HG02763 (cell line): ENCODE data around the gene ZNF507.

Experiments
- ATAC-seq: cut with Tn5 transposase; IDR thresholded peaks from one replicate; pipeline ENCODE4 v1.9.1; 2021; ENCODE audit warnings: mild to moderate bottlenecking, moderate library complexity; ENCODE audit not compliant: unreplicated experiment

The ZNF507 gene

DNA sequence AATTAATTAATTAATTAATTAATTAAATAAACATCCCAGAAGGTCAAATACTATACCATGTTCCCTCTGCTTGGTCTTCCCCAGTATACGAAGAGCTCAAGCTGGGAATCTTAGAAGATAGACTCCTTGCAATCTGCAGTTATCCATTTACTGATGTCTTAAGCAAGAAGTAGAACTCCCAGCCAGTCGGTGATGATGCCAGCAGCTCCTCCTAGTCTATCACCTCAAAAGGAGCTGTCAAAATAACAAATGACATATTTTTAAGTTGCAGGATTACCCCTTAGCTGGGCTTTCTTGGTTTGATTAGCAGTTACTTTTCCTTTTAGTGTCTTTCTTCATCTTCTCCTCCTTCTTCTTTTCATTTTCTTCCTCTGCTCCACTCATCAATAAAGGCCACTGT lies 6.0 kb upstream of the ZNF507 start:
- no peak for ATAC-seq

DNA sequence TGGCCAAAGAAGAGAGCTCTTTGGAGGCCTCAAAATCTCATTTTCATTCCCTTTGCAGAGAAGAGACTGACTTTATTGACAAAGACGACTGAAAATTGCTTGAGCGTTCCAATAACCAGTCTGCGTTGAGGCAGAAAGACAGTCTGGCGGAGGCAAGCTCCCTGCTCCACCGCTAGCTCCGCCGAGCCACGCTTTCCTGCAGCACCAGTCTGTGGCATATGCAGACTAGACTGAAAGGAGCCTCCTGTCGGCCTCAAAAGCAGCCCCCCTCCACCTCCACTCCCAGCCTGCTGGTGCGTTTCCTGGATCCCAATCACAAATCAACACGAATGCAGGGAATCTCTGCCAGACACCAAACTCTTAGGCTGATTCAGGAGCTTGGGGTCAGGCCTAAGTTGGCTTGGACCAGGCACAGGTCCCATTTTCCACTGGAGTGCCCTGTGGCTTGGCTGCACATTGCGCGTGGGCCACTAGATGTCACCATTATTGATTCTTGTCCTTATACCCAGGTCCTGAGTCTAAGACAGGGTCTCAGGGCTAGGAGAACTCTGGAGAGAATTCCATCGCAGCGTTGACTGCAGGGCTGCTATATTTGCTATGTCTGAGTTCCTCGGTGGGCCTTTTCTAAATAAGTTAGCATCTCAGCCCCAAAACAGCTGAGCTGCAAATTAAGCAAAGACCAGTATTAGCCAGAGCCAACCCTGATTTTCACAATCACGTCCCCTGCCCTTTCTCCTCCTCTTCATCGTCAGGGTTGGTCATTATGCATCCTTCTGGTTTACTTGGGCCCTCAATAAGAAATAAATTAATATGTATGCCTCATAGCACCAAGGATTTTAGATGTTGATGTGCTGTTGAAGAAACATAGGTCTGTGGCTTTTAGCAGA lies 5.2 kb upstream of the ZNF507 start:
- no peak for ATAC-seq

DNA sequence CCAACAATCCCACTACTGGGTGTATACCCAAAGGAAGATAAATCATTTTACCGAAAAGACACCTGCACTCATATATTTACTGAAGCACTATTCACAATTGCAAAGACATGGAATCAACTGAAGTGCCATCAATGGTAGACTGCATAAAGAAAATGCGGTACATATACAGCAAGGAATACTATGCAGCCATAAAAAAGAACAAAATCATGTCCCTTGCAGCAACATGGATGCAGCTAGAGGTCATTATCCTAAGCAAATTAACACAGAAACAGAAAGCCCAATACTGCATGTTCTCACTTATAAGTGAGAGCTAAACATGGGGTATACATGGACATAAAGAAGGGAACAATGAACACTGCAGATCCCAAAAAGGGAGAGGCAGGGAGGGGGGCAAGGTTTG lies 2.7 kb upstream of the ZNF507 start:
- no peak for ATAC-seq

DNA sequence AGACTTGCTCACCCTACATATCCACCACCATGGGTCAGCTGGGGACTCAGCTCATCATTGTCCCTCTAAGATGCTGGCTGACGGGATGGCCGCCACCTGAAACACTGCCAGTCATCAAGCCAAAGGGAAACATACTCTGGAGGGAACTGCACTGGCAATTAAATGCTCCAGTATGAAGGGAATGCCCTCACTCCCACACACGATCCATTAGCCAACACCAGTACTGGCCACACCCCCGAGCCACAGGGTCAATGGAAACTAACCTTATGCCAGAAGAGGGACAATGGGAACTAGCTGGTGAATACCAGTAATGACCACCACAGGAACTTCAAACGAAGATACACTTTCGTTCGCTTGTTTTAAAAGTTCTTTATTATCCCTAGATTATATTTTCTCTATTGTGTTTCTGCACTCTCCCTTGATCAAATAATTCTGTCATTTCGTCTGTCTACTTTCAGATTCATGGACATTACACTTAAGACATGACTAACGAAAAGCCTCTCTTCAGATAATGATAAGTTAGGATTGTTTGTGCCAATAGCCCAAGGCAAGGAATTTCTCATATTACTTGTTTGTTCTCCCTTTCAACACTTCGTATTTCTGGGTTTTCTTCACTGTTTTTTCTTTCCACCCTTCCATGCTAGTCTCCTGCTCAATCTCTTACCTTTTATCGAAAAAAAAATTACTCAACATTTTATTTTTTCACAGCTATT lies 1.7 kb upstream of the ZNF507 start:
- no peak for ATAC-seq

DNA sequence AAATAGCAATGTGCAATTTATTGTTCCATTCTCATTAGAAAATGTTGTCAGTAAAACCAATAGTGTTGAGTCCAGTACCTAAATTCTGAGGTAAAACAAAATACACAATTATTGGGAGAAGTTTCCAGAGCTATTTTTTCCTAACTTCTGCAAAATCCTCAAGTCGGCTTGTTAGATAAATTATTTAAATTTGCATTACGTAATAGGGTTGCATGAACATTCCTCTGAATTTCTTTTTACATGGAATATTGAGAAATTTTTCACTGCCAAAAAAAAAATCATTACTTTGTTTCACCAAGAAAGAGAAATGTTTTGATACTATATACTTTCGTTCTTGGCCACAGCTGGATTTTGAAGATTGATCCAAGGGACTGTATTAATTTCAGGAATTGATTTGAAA lies 1.5 kb downstream of the ZNF507 start:
- no peak for ATAC-seq

DNA sequence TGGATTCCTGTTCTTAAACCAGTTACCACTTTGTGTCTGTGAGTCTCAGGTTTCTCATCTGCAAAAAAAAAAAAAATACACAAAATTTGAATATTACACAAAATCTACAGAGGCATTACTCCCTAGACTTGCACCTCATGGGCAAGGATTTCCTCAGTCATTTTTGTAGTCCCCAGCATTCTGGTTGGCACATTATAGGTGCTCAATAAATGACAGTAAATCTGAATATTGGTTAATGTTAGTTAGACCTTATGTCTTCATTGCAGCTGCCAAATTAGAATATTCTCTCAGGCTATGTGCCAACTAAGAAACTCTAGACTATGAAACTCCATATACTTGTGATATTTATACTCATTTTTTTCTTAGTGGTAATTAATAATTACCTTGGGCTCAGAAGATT lies 2.2 kb downstream of the ZNF507 start:
- ATAC-seq: no peak

DNA sequence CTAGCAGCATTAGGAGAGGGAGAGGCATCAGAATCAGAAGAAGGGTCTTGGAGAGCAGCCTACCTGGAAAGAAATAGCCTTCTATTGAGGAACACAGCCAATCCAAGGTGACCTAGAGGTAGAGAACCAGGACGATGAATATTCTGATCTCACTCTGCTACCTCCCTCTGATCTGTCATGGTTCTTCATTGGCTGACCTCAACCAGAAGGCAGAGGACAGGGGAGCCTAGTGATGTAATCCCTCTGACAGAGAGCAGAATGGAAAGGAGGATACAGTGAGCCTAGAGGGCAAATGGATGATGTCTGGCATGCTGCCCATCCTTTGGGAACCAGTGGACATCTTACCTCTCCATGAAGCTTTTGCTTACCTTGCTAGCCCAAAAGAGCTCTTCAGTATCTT lies 3.6 kb downstream of the ZNF507 start:
- ATAC-seq: no peak

DNA sequence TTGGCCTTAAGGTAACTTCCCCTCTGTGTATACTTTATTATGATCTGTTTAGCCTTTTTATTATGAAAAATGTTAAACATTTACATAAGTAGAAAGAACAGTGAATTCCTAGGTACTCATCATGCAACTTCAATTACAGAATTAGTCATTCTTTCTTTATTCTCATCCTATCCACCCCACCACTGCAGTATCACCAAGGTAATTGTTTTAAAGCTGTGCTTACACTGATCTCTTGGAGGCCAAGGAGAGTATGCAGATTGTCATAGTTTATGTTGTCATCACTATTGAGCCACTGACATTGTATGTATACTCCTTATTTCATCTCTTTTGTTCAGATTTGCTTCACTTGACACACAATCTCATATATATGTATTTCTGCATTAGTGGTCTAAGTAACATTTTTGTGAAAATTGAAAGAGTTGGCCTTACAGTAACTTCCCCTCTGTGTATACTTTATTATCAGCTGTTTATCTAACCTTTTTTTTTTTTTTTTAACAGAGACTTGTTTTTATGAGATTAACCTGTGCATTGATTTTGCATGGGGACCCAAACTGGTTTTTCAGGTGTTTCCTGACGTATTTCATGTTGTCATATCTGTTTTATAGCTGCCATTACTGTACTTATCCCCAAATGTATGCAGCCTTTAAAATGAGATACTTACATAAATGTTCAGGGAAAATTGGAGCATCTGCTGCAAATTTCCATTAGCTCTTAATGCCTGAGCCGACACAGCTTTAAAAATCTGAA lies 4.5 kb downstream of the ZNF507 start:
- ATAC-seq: no peak

DNA sequence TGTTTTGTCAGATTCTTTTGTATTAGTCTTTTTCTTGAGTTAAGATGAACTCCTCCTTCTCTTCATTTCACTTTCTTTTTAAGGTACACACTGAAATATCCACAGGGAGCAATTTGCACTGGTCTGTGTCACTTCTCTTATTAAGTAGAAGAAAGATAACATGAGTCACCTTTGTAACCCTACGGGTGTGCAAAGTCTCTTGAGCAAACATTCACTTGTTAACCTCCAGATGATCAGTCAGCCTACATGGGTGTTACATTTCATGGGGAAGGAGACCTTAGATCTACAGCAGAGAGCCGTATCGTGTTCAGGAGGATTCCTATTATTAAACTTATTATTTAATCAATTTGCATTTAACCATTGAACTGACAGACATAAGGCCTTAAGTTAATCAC lies 5.1 kb downstream of the ZNF507 start:
- ATAC-seq: no peak

DNA sequence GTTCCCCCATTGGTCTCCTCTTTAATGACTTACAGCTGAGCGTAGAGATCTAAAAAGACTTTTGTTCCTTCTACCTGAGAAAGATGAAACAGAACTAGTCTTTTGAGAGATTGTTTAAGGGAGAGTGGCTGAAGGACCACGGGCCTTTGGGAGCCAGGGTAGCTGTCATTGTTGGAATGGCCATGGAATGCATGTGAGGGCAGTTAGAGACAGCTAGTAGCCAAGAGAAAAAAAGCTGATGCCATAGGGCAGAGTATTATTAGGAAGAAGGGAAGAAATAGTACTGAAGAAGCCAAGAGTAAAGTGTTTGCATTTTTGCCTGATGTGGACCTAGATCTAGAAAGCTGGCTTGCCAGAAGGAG lies 5.6 kb downstream of the ZNF507 start:
- no peak for ATAC-seq

DNA sequence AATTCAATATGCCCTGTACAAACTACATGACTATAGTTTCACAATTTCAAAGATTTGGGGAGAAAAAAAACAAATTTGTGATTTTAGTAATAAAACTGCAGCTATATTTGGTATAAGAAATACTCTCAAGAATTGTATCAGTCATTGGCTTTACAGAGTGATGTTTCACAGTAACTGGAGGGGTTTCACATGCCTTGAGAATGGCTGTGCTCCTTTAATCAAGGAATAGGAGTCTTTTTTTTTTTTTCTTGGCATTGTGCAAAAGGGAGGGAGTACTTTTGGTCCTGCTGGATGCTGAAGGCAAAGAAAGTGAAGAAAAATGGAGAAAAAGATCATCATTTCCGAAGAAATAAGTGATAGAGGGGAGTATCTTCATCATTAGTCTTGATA lies 6.8 kb downstream of the ZNF507 start:
- ATAC-seq: no peak

DNA sequence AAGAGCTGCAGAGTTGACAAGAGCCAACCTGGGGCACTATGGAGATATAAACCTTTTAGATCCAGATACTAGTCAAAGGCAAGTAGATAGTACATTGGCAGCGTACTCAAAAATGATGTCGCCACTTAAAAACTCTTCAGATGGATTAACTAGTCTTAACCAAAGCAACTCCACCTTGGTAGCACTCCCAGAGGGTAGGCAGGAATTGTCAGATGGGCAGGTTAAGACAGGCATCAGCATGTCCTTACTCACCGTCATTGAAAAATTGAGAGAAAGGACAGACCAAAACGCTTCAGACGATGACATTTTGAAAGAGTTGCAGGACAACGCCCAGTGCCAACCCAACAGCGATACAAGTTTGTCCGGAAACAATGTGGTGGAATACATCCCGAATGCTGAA lies 8.9 kb downstream of the ZNF507 start:
- no peak for ATAC-seq

DNA sequence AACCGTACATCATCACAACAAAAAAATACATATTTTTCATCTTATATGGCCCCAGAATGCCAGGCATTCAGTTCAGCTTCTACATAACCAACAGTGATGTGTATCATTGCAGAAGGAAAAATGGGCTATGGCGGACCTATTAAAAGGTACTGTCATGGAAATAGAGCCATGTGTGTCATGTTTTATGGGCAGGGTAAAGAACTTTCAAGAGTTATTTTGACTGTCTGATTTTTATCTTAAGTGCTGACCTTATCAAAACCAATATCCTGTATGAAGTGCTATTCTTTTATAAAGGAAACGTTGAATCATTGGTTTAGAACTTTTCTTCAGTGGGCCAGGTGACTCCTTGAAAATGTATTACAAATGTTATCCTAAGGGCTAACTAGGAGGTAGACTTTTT lies 9.9 kb downstream of the ZNF507 start:
- no peak for ATAC-seq

DNA sequence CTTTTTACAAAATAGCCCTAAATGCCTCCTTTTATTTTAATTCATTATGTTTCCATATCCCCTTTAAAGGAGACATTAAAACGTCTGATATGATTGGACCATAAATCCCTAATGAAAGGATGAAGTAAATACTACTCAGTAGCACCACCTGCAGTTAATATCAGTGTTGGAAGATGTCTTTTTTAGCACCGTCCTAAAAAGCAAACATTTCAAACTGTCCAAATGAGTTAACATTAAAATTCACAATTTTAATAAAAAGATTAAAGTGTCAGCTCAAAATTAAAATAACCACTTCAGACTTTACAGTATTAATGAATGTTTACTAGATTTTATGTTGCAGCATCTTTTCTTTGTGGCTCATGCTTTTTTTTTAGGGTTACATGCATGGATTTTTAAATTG lies 12.3 kb downstream of the ZNF507 start:
- ATAC-seq: no peak

DNA sequence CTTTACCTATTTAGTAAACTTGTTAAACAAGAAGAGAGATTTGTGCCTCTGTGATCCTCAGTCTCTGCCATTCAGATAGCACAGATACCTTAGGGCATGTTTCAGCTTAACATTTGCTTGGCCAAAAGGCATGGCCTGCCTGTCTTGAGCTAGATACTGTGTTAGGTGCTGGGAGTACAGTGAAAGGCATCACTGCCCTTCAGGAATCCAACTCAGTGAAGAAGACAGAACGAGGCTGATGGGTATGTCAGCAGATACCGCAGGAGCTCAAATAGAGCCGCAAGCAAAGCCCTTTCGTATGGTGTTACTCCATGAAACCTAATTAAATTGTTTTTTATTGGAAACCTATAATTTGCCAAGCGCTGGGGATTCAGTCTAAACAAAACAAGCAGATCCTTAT lies 12.9 kb downstream of the ZNF507 start:
- no peak for ATAC-seq

DNA sequence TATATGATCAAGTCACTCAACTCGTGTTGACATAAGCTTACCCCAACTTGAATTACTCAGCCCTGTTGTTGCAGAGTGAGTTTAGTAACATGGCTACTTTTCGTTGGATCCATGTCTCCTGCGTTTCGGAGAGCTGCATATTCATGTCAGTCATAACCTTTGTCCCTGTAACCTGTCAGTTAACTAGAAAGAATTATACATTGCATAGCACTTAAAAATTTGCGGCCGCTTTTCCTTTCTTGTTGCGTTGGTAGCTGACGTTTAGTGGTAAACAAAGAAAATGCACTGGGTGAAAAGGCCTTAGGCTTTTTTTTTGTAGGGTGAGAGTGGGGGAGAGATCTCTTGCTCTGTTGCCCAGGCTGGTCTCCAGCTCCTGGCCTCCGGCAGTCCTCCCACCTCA lies 14.2 kb downstream of the ZNF507 start:
- no peak for ATAC-seq

DNA sequence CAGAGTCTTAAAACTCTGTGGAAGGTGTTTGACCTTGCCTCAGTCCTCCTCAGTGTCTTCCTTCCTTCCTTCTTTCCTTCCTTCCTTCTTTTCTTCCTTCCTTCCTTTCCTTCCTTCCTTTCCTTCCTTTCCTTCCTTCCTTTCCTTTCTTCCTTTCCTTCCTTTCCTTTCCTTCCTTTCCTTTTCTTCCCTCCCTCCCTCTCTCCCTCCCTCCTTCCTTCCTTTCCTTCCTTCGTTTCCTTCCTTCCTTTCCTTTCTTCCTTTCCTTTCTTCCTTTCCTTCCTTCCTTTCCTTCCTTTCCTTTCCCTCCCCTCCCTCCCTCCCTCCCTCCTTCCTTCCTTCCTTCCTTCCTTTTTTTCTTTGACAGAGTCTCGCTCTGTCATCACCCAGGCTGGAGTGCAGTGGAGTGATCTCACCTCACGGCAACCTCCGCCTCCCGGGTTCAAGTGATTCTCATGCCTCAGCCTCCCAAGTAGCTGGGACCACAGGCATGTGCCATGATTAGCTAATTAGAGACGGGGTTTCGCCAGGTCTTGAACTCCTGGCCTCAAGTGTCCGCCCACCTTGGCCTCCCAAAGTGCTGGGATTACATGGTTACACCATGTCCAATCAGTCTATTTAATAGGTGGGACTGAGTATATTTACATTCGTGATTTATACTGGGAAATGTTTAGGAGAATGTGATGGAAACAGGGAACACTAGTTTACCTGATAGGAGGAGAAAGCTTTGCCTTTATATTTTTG lies 16.3 kb downstream of the ZNF507 start:
- ATAC-seq: no peak

DNA sequence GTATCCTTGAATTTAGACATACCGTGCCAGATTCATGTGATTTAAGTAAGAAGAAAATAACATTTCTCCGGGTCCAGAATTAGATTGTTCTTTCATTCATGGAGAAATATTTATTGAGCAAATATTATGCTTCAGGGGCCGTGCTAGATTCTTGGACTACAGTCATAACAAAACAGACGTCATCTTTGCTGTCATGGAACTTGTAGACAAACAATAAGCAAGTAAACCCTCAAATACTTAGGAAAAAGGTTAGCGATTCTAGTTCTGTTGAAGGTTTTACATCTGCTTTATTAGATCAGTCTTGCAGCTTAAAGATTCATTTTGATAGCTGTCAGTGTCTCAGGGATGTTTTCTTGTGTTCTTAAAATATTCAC lies 16.9 kb downstream of the ZNF507 start:
- no peak for ATAC-seq

DNA sequence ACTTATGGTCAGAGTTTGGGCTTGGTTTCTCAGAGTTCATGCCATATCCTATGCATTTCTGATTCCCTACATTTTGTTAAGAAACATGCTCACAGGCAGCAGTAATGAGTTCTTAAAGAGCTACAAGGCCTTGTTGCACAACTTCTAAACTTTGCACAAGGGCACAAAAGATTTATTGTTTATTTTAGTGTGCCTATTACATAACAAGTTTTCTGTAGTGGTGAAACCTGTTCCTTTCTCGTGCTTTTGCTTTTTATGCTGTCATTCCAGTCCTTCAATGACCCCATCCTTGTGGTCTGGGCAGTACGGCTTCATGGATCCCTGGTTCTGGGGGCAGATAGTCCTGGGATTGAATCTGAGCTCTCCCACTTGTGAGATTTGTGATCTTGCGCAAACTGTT lies 17.8 kb downstream of the ZNF507 start:
- no peak for ATAC-seq

DNA sequence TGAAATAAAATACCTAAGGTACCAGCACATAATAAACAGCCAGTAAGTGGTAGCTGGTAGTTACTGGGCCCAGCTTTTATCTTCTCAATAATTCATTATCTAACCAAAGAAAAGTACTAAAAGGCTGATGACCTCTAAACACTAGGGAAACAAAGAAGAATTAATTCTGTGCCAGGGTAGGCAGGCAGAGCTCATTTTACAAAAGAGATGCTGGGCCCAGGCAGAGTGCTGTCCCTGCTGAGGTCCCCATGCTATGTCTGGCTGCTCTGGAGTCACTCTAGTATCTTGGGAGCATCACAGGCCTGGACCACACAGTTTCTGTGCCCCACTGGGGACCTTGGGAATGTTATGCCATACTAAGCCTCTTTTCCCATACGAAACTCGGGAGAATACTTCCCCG lies 18.2 kb downstream of the ZNF507 start:
- no peak for ATAC-seq

DNA sequence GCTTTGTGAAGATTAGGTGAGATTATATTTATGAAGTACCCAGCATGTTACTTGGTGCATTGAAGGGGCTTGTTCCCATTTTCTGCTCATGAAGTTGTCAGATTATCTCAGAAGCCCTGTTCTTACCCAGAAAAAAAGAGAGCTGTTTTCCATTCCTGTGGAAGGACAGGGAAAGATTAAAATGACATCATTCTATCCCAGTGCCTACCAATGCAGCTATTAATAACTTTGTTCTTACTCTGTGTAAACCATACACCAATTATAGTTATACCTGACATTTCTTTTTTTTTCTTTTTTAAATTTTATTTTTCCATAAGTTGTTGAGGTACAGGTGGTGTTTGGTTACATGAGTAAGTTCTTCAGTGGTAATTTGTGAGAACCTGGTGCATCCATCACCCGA lies 18.6 kb downstream of the ZNF507 start:
- no peak for ATAC-seq
